HEK293 (cell line): ENCODE measurements around the gene ANHX.

Source experiments
- BCL11B ChIP-seq: fragments of 450-650 bp; formaldehyde crosslinking; IDR thresholded peaks from 2 replicates; pipeline ENCODE4 v1.5.1; 2016; ENCODE audit warnings: low read depth, missing biosample characterization, missing genetic modification characterization
- ZNF391 ChIP-seq: fragments of 450-650 bp; formaldehyde crosslinking; IDR thresholded peaks from 2 replicates; pipeline ENCODE4 v1.5.1; 2016; ENCODE audit warnings: low read depth, missing biosample characterization, missing genetic modification characterization, borderline replicate concordance
- TF ChIP-seq, protein P1 (sequence below): fragments of 450-650 bp; formaldehyde crosslinking; IDR thresholded peaks from 2 replicates; pipeline ENCODE4 v1.5.1; 2016; ENCODE audit warnings: missing biosample characterization, missing genetic modification characterization
- TF ChIP-seq, protein P2 (sequence below): fragments of 450-650 bp; formaldehyde crosslinking; IDR thresholded peaks from 2 replicates; pipeline ENCODE4 v1.5.1; 2016; ENCODE audit warnings: missing biosample characterization, missing genetic modification characterization, borderline replicate concordance
- TF ChIP-seq, protein P3 (sequence below): fragments of 450-650 bp; formaldehyde crosslinking; IDR thresholded peaks from 2 replicates; pipeline ENCODE4 v1.5.1; 2016; ENCODE audit warnings: missing biosample characterization, missing genetic modification characterization, low read depth
- TF ChIP-seq, protein P4 (sequence below): fragments of 450-650 bp; IDR thresholded peaks from 2 replicates; pipeline ENCODE4 v1.5.1; 2018; ENCODE audit warnings: missing biosample characterization, missing genetic modification characterization

DNA sequence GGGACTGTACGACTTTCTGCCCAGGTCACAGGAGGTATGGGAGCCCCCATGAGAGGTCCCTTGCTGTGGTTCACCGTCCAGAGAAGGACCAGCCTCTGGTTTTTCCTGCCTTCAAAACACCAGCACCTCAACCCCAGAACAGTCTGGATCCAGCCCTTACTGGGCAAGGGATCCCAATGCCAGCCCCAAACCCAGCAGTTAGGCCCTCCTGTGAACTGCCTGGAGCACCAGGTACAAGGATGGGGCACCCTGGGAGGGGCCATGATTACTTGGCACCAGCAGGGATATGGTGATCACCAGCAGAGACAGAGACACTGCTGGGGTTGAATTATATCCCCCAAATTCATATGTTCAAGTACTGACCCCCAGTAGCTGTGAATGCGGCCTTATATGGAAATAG lies 20.0 kb downstream of the ANHX start:
- TF ChIP-seq, protein P1, sequence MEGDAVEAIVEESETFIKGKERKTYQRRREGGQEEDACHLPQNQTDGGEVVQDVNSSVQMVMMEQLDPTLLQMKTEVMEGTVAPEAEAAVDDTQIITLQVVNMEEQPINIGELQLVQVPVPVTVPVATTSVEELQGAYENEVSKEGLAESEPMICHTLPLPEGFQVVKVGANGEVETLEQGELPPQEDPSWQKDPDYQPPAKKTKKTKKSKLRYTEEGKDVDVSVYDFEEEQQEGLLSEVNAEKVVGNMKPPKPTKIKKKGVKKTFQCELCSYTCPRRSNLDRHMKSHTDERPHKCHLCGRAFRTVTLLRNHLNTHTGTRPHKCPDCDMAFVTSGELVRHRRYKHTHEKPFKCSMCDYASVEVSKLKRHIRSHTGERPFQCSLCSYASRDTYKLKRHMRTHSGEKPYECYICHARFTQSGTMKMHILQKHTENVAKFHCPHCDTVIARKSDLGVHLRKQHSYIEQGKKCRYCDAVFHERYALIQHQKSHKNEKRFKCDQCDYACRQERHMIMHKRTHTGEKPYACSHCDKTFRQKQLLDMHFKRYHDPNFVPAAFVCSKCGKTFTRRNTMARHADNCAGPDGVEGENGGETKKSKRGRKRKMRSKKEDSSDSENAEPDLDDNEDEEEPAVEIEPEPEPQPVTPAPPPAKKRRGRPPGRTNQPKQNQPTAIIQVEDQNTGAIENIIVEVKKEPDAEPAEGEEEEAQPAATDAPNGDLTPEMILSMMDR = no peak
- TF ChIP-seq, protein P2, sequence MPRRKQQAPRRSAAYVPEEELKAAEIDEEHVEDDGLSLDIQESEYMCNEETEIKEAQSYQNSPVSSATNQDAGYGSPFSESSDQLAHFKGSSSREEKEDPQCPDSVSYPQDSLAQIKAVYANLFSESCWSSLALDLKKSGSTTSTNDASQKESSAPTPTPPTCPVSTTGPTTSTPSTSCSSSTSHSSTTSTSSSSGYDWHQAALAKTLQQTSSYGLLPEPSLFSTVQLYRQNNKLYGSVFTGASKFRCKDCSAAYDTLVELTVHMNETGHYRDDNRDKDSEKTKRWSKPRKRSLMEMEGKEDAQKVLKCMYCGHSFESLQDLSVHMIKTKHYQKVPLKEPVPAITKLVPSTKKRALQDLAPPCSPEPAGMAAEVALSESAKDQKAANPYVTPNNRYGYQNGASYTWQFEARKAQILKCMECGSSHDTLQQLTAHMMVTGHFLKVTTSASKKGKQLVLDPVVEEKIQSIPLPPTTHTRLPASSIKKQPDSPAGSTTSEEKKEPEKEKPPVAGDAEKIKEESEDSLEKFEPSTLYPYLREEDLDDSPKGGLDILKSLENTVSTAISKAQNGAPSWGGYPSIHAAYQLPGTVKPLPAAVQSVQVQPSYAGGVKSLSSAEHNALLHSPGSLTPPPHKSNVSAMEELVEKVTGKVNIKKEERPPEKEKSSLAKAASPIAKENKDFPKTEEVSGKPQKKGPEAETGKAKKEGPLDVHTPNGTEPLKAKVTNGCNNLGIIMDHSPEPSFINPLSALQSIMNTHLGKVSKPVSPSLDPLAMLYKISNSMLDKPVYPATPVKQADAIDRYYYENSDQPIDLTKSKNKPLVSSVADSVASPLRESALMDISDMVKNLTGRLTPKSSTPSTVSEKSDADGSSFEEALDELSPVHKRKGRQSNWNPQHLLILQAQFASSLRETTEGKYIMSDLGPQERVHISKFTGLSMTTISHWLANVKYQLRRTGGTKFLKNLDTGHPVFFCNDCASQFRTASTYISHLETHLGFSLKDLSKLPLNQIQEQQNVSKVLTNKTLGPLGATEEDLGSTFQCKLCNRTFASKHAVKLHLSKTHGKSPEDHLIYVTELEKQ (tag by site-specific recombination) = no peak
- TF ChIP-seq, protein P3, sequence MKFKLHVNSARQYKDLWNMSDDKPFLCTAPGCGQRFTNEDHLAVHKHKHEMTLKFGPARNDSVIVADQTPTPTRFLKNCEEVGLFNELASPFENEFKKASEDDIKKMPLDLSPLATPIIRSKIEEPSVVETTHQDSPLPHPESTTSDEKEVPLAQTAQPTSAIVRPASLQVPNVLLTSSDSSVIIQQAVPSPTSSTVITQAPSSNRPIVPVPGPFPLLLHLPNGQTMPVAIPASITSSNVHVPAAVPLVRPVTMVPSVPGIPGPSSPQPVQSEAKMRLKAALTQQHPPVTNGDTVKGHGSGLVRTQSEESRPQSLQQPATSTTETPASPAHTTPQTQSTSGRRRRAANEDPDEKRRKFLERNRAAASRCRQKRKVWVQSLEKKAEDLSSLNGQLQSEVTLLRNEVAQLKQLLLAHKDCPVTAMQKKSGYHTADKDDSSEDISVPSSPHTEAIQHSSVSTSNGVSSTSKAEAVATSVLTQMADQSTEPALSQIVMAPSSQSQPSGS (tag by site-specific recombination) = no peak
- no peak for TF ChIP-seq ZNF391 (tag by site-specific recombination)
- no peak for TF ChIP-seq BCL11B
- TF ChIP-seq, protein P4, sequence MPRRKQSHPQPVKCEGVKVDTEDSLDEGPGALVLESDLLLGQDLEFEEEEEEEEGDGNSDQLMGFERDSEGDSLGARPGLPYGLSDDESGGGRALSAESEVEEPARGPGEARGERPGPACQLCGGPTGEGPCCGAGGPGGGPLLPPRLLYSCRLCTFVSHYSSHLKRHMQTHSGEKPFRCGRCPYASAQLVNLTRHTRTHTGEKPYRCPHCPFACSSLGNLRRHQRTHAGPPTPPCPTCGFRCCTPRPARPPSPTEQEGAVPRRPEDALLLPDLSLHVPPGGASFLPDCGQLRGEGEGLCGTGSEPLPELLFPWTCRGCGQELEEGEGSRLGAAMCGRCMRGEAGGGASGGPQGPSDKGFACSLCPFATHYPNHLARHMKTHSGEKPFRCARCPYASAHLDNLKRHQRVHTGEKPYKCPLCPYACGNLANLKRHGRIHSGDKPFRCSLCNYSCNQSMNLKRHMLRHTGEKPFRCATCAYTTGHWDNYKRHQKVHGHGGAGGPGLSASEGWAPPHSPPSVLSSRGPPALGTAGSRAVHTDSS (tag by site-specific recombination) = no peak
